Measurements from ENCODE around the gene SESN3.
"Not testable (repeated sequence)": the region's sequence is repeated elsewhere in the genome, so short reads cannot be mapped to it uniquely, and the experiment has no call there.

Gene SESN3

GRCh38 chr11:95143106-95143681, 87.8 kb downstream of the SESN3 start:
- no peak for DNase-seq
- in situ Hi-C loops (cut with HindIII; ENCODE audit: low pct_ligation_motif_present, low pct_unique_long_range_greater_than_20kb, low sequenced_read_pairs) = no loop called here

- in situ Hi-C loops (cut with HindIII; ENCODE audit: low pct_ligation_motif_present, low pct_unique_long_range_greater_than_20kb, low sequenced_read_pairs) = no loop called here
Measured at GRCh38 chr11:95142431-95142830, 88.6 kb downstream of the SESN3 start.

GRCh38 chr11:95140397-95141033, 90.5 kb downstream of the SESN3 start:
- DNase-seq = no peak
- in situ Hi-C loops (cut with HindIII; ENCODE audit: low pct_ligation_motif_present, low pct_unique_long_range_greater_than_20kb, low sequenced_read_pairs) = no loop called here

More at GRCh38 chr11:95142431-95142830, 88.6 kb downstream of the SESN3 start:
- DNase-seq = no peak

- peak; percentile 21 for DNase-seq
- in situ Hi-C loops (cut with HindIII; ENCODE audit: low pct_ligation_motif_present, low pct_unique_long_range_greater_than_20kb, low sequenced_read_pairs) = no loop called here
Measured at GRCh38 chr11:95138448-95138847, 92.6 kb downstream of the SESN3 start.

- in situ Hi-C loops (cut with HindIII; ENCODE audit: low pct_ligation_motif_present, low pct_unique_long_range_greater_than_20kb, low sequenced_read_pairs) = no loop called here
- DNase-seq = no peak
Measured at GRCh38 chr11:95137299-95137698, 93.7 kb downstream of the SESN3 start.

GRCh38 chr11:95136747-95137146, 94.3 kb downstream of the SESN3 start:
- DNase-seq; in situ Hi-C loops (cut with HindIII; ENCODE audit: low pct_ligation_motif_present, low pct_unique_long_range_greater_than_20kb, low sequenced_read_pairs): not testable (repeated sequence)

GRCh38 chr11:95135880-95136279, 95.1 kb downstream of the SESN3 start:
- in situ Hi-C loops (cut with HindIII; ENCODE audit: low pct_ligation_motif_present, low pct_unique_long_range_greater_than_20kb, low sequenced_read_pairs) = no loop called here

GRCh38 chr11:95135155-95135554, 95.8 kb downstream of the SESN3 start:
- in situ Hi-C loops (cut with HindIII; ENCODE audit: low pct_ligation_motif_present, low pct_unique_long_range_greater_than_20kb, low sequenced_read_pairs) = no loop called here
- no peak for DNase-seq

More at GRCh38 chr11:95135880-95136279, 95.1 kb downstream of the SESN3 start:
- DNase-seq = no peak

- in situ Hi-C loops (cut with HindIII; ENCODE audit: low pct_ligation_motif_present, low pct_unique_long_range_greater_than_20kb, low sequenced_read_pairs) = no loop called here
- peak; percentile 1 for DNase-seq
Measured at GRCh38 chr11:95134491-95134890, 96.5 kb downstream of the SESN3 start.

- DNase-seq = no peak
- in situ Hi-C loops (cut with HindIII; ENCODE audit: low pct_ligation_motif_present, low pct_unique_long_range_greater_than_20kb, low sequenced_read_pairs) = no loop called here
Measured at GRCh38 chr11:95132956-95133355, 98.0 kb downstream of the SESN3 start.

GRCh38 chr11:95128602-95129001, 102.4 kb downstream of the SESN3 start:
- in situ Hi-C loops (cut with HindIII; ENCODE audit: low pct_ligation_motif_present, low pct_unique_long_range_greater_than_20kb, low sequenced_read_pairs) = no loop called here
- DNase-seq = no peak

GRCh38 chr11:95123556-95123955, 107.4 kb downstream of the SESN3 start:
- in situ Hi-C loops (cut with HindIII; ENCODE audit: low pct_ligation_motif_present, low pct_unique_long_range_greater_than_20kb, low sequenced_read_pairs) = no loop called here
- DNase-seq = no peak

- in situ Hi-C loops (cut with HindIII; ENCODE audit: low pct_ligation_motif_present, low pct_unique_long_range_greater_than_20kb, low sequenced_read_pairs) = no loop called here
- DNase-seq = no peak
Measured at GRCh38 chr11:95121698-95122097, 109.3 kb downstream of the SESN3 start.

- in situ Hi-C loops (cut with HindIII; ENCODE audit: low pct_ligation_motif_present, low pct_unique_long_range_greater_than_20kb, low sequenced_read_pairs) = no loop called here
- DNase-seq = no peak
Measured at GRCh38 chr11:95119361-95120060, 111.5 kb downstream of the SESN3 start.

GRCh38 chr11:95115597-95115996, 115.4 kb downstream of the SESN3 start:
- in situ Hi-C loops (cut with HindIII; ENCODE audit: low pct_ligation_motif_present, low pct_unique_long_range_greater_than_20kb, low sequenced_read_pairs) = no loop called here
- no peak for DNase-seq
